Right ventricle myocardium inferior (tissue), 1 donor: ENCODE results near the gene AKAP13. TPM values are rescaled to one million over a fixed set of nuclear protein-coding genes. Genes with fewer than 3 reads are reported as not detected.
"Not testable (repeated sequence)": the region's sequence is repeated elsewhere in the genome, so short reads cannot be mapped to it uniquely, and the experiment has no call there.

Source experiments
- ATAC-seq: fragments of 200-7000 bp; cut with Tn5 transposase; one replicate; pipeline ENCODE4 v1.9.1; 2020; ENCODE audit warnings: mild to moderate bottlenecking, moderate library complexity
- DNase-seq: peaks from one replicate; pipeline ENCODE4 v3.0.0; 2021; ENCODE audit errors: missing footprints
- intact Hi-C: fragments of 100-400 bp; cut with DNase I; formaldehyde crosslinking; loops from one replicate; pipeline ENCODE4 v1.11.0; 2022
- total RNA-seq: library from RNA; stranded (reverse); fragmentation: NEBNext Ultra II Directional; extraction: Animal tissue kit (Norgen Biotek cat#: 25700); gene quantifications from one replicate; pipeline ENCODE4 v1.2.1, GENCODE V29; 2021
- donor health status: DM: no; HTN: yes; CAD: no; lungs with severe emphysema.

Gene AKAP13
- total RNA-seq, 1 donor from 2014 or later, result 292 TPM

DNA sequence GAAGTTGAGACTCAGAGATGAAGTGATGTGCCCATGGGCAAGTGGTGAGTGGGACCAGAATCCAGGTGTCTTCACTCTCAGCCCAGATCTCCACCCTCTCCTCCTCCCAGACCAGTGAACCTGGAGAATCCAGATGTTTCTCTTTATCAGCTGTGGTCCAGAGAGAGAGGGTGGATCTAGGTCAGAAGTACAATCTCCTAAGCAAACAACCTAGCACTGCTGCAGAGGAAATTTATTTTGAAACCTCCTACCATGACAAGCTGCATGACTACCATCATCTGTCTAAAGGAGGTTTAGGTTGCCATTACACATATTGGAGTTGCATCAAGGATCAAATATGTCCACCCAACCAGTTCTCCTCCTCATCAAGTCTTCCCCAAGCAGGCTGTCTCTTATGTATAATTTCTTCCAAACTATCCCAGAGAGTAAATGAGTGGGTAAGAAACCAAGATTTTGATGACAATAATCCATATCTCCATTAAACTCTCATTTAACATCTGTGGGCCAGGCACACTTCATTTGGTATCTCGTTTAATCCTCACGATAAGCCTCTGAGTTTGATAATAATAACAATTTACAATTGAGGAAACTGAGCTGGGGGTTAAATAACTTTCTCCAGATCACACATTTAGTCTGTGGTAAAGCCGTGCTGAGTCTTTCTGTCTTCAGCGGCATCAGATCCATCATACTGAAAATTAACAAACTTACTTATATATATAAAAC lies 35.0 kb upstream of the AKAP13 start:
- DNase-seq, intact Hi-C loops: not testable (repeated sequence)
- peak; percentile 54 for ATAC-seq

DNA sequence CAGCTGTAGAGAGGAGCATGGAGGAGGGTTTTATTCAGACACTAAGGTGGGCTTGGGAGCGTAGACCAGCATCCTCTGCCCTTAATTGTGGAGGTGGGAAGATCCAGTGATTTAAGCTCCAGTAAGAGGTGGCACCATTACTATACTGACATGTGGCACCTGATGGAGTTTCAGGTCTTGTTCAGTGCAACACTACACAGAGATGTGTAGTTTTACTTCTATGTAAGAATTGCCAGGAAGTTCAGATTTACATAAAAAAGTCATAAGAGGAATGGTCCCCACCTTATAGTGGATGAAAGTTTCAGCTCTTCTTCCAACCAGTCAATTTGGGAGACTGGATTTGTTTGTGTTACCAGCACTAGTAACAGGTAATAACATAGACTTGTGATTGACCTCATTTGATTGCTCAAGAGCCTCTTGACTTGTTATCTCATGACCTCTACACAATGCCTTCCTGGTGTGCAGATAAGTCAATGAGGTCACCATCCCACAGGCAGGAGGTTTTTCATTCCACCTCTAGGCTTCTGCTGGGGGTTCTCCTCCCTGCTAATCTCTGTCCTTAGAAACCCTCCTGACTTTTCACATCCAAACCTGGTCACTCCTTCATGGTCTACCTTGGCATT lies 33.8 kb upstream of the AKAP13 start:
- ATAC-seq, result peak; percentile 74
- DNase-seq, intact Hi-C loops: not testable (repeated sequence)

DNA sequence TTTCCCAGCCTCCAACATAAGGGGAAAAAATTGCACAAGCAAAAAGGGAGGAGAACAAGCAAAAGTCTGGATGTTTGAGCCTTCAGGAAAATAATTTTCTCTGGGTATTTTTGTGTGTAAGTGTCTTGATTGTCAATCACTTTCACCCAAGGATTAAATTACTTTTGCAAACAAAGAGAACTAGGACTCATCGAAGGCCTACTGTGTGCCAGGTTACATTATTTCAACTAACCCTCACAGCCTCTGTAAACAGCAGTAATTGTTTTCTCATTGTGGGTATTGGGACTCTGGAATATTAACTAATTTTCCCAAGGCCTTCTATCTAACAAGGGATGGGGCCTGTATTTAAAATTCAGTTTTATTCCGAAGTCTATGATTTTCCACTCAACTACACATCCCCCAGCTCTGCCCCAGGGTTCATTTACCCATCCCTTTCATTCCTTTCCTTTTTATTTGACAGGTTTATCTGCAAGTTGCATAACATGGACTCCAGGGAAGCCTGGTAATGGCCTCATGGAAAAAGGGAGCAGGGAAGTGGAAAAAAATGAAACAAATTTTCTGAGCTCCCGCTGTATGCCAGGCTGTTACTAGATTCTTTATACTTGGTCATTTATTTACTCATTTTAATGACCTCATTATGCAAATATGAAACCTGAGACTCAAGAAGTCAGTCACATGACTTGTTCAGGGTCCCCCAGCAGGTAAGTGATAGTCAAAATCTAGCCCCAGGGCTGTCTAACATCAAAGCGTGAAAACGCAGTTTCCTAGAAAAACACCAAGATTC lies 32.9 kb upstream of the AKAP13 start:
- DNase-seq, intact Hi-C loops: not testable (repeated sequence)
- ATAC-seq, result peak; percentile 12

DNA sequence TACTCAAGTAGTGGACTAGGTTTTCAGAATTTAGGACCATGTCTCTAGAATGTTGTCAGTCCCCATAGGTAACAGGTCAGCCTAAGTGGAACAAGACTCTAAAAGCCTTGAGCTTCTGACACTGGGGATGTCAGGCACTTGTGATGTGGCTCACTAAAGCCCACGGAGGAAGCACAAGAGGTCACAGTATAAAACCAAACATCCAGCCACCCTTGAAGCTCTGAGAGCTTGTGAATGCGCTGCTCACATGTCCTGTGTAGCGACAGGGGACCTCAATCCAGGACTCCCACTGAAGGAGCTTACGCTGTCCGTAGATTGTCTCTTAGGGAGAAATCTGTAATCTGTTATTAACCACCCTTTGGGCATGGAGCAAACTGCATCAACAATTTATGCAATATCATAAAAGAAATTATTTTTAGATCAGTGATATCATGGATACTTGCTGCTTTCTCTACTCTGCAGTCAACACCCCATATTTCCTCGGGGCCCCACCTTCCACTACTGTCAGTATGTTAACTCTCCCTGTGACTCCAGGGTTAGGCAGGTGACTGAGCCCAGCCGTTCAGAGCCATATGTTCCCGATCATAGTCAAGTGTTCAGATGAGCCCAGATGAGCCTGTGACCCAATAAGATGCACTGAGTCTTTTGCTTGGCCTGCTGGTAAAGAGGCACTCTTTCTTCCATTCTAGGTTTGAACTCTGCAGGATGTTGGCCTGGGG lies 32.2 kb upstream of the AKAP13 start:
- ATAC-seq, intact Hi-C loops, DNase-seq: not testable (repeated sequence)

DNA sequence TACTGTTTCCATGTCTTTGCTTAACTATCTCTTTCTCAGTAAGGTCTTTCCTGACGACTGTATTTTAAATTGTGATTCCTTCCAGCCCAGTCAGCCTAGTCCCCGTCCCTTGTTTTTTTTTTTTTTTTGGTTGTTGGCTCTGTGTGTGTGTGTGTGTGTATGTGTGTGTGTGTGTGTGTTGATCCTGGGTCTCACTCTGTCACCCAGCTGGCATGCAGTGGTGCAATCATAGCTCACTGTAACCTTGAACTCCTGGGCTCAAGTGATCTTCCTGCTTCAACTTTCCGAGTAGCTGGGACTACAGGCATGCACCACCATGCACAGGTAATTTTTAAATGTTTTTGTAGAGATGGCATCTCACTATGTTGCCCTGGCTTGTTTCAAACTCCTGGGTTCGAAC lies 31.3 kb upstream of the AKAP13 start:
- DNase-seq, intact Hi-C loops: not testable (repeated sequence)
- peak; percentile 45 for ATAC-seq

DNA sequence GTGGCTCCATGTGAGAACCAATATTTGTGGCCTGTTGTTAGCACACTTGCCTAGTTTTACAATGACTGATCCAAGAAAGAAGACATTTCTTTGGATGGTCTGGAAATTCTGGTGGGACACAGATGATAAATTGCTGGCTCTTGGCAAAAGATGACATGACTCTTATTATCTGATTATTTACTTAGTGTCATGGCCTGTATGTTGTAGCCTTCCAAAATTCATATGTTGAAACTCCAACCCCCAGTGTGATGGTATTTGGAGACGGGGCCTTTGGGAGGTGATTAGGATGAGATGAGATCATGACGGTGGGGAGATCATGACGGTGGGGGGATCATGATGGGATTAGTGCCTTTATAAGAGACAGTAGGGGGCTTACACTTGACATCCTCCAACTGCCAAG lies 30.0 kb upstream of the AKAP13 start:
- ATAC-seq (no peak), DNase-seq (no peak)
- intact Hi-C loops, result no loop called here

DNA sequence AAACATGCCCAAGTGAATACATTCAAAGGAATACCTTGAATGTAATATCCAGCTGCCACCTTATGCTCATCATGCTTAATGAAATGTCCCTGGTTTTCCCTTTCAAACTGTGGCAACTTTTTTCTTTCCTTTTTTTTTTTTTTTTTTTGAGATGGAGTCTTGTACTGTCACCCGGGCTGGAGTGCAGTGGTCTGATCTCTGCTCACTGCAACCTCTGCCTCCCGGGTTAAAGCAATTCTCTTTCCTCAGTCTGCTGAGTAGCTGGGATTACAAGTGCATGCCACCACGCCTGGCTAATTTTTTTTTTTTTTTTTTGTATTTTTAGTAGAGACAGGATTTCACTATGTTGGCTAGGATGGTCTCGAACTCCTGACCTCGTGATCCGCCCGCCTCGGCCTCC lies 28.9 kb upstream of the AKAP13 start:
- DNase-seq, ATAC-seq, intact Hi-C loops: not testable (repeated sequence)

DNA sequence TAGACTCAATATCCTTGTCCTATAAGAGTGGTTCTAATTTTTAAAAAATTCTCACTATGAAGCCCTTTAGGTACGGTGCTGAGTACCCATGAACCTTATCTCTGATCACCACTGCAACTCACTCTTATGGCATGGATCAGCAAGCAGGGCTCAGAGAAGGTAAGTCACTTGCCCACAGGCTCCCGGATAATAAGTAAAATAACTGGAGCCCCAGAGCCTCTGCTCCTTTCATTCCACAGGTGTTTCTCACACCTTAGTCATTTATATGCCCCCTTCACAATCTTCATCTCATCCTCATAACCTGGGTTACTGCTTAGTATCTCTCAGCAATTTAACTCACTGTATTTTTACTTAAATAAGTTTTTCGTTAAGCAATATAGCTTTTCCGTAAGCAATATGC lies 28.4 kb upstream of the AKAP13 start:
- intact Hi-C loops, result no loop called here
- ATAC-seq (no peak), DNase-seq (no peak)

DNA sequence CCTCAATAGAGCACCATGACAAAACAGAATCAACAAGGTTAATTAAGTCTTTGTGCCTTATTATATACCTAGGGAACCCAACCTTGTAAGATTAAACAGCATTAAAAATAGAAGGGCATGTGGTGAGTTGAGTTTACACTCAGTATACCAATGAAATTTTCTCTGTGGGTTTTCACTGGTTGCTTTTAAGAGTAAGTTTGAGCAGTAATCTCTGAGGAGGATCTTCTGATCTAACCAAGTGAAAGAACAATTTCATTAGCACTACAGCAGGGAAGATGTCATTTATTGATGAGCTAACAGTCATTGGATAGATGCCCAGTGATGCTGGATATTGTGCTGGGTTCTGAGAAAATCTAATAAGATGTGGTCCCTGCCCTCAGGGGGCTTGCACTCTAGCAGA lies 26.9 kb upstream of the AKAP13 start:
- intact Hi-C loops, result no loop called here
- ATAC-seq (no peak), DNase-seq (no peak)

DNA sequence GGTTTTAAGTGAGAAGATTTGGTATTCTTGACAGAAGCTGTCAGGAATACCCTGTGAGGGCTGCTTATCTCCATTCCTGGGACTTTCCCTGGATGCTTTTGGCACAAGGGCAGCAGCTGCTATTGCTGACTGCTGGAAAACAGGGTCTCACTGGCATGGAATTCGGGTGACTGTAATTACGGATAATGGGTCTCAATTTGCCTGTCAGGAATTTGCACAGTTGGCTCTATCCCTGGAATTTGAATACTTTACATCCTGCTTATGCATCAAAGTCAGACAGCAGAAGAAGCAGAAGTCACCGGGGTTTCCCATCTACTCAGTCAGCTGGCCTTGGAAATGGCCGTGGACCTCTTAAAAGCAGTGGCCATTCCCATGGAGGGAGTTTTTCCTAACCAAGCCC lies 25.9 kb upstream of the AKAP13 start:
- no peak for ATAC-seq
- DNase-seq, result no peak

DNA sequence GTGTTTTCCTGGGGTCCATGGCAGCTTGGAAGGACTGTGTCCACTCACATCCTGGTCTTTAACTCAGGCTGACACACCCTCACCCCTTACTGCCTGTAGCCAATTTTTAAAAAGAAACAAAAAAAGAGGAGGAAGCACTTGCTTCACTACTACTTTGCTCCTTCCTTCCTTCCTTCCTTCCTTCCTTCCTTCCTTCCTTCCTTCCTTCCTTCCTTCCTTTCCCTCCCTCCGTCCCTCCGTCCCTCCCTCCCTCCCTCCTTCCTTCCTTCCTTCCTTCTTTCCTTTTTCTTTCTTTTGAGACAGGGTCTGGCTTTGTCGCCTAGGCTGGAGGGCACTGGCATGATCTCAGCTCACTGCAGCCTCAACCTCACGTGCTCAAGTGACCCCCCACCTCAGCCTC lies 25.5 kb upstream of the AKAP13 start:
- DNase-seq, result no peak
- intact Hi-C loops, result no loop called here
- no peak for ATAC-seq

More for the DNA sequence above, 25.9 kb upstream of the AKAP13 start:
- intact Hi-C loops, result no loop called here

DNA sequence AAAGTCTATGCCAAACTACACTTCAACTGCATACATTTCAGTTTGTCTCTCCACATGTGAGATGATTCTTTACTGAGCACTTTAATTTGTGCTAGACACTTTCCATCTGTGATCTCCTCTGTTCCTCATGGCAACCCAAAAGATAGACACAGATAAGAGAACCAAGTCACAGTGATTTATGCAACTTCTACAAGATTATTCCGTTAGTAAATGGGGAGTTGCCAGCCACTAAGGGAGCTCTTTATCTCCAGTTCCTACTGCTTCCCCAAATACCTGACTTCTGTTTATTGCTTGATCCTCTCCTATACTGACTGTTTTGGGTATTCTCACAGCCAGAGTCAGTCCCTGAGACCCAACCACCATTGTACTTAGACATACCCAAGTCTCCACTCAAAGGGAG lies 24.1 kb upstream of the AKAP13 start:
- no peak for ATAC-seq
- intact Hi-C loops, result no loop called here
- DNase-seq, result no peak

DNA sequence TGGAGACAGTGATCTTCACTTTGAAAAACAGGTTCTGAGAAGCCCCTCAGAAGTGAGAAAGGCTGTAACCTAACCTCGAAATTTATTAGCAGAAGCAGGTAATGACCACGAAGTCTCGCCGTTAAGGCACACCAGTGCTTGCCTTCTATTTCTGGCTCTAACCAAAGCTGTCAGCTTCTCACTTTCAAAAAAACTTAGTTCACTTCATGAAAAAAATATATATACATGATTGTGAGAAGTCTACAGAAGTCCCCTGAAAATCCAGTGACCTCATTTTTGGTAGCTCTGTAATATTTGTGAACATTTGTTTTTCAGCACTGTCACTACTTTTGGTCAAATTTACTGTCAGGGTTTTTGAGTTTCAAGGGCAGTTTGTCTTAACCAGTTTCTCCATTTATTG lies 19.1 kb upstream of the AKAP13 start:
- ATAC-seq, result no peak
- DNase-seq, result no peak
- intact Hi-C loops, result no loop called here

DNA sequence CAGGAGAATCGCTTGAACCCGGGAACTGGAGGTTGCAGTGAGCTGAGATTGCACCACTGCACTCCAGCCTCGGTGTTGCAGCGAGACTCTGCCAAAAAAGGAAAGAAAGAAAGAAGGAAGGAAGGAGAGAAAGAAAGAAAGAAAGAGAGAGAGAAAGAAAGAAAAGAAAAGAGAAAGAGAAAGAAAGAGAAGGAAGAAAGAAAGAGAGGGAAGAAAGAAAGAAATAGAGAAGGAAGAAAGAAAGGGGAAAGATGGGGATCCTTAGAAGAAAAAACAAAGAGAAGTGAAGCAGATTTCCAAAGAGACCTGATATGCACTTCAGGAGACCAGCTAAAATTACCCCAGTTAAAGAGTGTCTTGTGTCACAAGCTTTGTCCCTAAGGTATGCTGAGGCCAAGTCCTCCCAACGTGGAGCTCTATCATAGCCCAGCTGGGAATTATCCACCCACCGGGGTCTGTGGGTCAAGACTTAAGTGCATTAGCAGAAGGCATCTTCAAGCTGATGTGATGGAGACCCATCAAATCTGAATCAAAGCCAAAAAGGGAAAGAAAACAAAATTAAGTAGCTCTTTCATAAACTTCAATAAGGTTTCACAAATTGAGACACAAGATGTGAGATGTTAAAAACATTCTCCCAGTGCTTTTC lies 17.8 kb upstream of the AKAP13 start:
- intact Hi-C loops, result loop anchor here (2.0 kb wide), 1 partner anchor 14 kb away; no protein-coding TSS in a partner anchor
- no peak for DNase-seq
- peak; percentile 42 for ATAC-seq

DNA sequence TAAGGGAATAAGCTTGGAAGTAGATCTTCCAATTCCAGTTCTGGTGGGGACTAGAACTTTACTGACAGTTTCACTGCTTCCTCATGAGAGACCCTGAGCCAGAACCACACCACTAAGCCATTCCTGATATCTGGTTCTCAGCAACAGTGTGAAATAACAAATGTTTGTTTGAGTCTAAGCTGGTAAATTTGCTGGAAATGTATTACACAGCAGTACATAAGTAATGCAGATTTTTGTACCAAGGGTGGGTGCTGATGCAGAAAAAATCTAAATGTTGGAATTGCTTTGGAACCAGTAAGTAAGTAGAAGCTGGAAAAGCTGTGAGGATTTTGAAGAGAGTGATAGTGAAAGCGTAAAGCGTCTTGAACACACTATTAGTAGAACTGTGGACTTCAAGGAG lies 14.4 kb upstream of the AKAP13 start:
- DNase-seq (no peak), ATAC-seq (no peak)
- intact Hi-C loops, result no loop called here

DNA sequence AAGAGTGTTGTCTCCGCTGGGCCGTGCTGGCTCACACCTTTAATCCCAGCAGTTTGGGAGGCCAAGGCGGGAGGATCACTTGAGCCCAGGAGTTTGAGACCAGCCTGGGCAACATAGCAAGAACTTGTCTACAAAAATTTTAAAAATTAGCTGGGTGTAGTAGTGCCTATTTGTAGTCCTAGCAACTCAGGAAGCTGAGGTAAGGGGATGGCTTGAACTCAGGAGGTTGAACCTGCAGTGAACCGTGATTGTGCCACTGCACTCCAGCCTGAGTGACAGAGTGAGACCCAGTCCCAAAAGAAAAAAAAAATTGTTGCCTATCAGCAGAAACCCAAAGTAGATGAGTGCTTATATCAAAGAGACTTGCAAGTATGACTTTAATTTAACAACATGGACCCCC lies 12.7 kb upstream of the AKAP13 start:
- ATAC-seq (no peak), DNase-seq (no peak)
- intact Hi-C loops, result no loop called here

DNA sequence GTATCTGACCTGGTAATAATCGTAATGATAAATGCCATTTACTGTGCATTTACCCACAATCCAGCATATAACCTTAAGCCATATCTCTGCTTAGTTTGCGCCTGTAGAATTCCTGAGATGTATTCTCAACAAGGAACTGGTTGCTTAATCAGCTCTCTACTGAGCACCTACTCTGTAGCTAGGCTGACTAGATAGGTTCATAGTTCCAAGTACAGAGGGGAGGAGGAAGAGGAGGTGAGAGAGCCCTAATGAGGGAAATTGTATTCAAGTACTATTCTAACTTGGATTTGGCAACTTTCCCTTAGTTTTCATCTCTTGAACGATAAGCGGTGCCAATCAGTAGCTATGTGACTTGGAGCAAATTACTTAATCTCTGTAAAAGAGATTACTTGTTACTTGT lies 5.6 kb upstream of the AKAP13 start:
- no peak for ATAC-seq
- intact Hi-C loops, result no loop called here

DNA sequence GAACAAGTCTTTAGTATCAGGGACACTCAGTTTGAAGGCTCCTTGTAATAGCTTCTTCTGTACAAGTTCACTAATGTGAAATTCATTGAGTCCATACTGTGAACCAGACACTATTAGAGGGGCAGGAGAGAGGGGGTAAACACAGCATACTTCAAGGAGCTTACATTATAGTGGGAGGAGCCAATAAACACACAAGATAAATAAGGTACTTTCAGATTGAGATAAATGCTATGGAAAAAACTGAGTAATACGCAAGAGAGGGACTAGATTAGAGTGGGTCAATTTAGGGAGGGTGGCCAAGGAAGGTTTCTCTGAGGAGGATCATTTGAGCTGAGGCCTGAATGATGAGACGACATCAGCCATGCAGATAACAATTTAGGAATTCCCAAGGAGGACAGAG lies 3.1 kb upstream of the AKAP13 start:
- DNase-seq (no peak), ATAC-seq (no peak)
- intact Hi-C loops, result loop anchor here (2.0 kb wide), 1 partner anchor 14 kb away; no protein-coding TSS in a partner anchor

More for the DNA sequence above, 5.6 kb upstream of the AKAP13 start:
- DNase-seq, result no peak

DNA sequence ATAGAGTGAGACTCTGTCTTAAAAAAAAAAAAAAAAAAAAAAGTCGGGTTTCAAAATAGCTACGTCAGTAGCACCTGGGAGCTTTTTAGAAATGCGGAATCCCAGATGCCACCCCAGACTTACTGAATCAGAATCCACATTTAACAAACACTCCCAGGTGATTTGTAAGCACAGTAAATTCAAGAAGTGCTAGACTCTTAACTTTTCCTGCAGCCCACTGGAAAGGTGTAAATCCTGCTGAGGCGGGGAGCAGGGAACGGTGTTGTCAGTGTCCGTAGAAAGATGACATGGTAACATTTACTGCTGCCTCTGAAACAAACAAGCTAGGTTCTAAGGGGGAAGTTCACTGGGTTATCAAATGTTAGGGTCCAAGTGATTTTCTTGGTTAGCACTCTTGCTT lies 2.4 kb upstream of the AKAP13 start:
- DNase-seq (no peak), ATAC-seq (no peak)
- intact Hi-C loops, result loop anchor here (2.0 kb wide), 1 partner anchor 15 kb away; no protein-coding TSS in a partner anchor
